ENCODE results near the gene SUSD4.

SUSD4 gene

DNA sequence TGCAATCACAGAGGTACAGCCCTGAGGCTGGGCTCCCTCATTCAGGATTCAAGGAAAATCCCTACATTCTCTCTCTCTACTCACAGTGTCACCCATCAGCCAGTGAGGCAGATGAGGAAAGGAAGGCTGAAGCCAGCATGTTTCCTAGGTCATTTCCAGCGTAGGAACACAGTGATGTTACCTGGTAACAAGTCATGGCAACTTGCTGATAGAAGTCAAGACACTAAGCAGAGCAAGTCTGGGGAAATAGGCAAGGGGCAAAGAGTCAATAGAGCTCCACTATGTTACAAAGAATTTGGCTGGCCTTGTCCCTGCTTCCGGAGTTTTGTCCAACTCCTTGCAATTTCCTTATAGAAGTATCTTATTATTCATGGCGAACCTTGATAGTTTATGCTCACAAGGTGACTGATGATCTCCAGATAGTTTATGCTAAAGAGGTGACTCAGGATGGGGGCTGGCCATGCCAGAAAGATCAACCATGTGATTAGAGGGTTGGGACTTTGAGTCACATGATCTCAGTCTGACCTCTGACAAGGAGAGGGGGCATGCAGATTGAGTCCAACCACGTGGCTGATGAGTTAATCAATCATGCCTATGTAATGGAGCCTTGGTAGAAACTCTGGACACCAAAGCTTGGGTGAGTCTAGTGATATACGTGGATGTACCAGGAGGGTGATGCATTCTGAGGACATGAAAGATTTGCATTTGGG lies 51.1 kb downstream of the SUSD4 start:
- in situ Hi-C loops (cut with MboI; ENCODE audit: low sequenced_read_pairs) = no loop called here
- Histone ChIP-seq H3K4me3 (no peak overlapping the region), H3K36me3 (replicated peaks) (no peaks in the 10 kb centered on the region), H3K4me1 (no peaks in the 10 kb centered on the region), H3K9me3 (no peaks in the 10 kb centered on the region), H3K27me3 (ENCODE audit: low read depth) (no peaks in the 10 kb centered on the region)
- DNase-seq (ENCODE audit: low spot score in 2 of 2) = no peak

DNA sequence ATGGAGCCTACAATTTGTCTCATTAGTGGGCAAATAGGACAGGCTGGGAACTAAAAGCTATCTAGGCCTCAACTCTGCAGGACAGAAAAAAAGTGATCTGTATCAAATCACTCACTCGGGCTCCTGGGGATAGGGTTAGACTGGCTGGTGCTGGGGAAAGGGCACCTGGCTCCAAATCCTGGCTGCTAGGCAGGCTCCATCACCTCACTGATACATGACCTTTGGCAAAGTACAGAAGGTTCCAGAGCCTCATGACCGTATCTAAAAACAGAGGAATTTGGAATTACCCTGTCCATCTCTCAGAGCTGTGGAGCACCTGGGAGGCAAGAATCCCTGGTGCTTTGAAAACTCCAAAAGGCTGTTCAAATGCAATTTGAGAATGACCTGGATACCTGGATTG lies 51.7 kb downstream of the SUSD4 start:
- no peaks in the 10 kb centered on the region for H3K36me3 ChIP-seq (replicated peaks)
- no peaks in the 10 kb centered on the region for H3K4me1 ChIP-seq
- in situ Hi-C loops (cut with MboI; ENCODE audit: low sequenced_read_pairs) = no loop called here
- H3K27me3 ChIP-seq (ENCODE audit: low read depth) = no peaks in the 10 kb centered on the region
- H3K4me3 ChIP-seq = no peak overlapping the region
- no peak for DNase-seq (ENCODE audit: low spot score in 2 of 2)
- no peaks in the 10 kb centered on the region for H3K9me3 ChIP-seq

DNA sequence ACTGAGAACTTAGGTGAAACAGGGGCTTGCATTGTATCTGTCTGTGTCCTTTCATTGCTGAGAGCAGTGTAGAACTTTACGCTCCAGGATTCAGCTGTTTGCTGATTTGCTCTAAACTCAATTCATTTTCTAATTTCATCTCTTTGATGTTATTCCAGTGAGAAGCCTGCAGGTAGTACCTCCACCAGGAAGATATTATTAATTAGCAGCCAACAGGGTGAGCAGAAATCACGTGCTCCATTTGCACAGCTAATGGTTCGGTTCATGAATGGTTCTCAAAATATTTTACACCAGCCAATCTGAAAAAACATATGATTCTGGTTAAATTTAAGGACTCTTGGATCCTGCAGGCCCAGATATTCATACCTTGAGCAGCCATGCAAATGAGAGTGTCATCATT lies 52.1 kb downstream of the SUSD4 start:
- no peaks in the 10 kb centered on the region for H3K27me3 ChIP-seq (ENCODE audit: low read depth)
- H3K4me1 ChIP-seq = no peaks in the 10 kb centered on the region
- H3K4me3 ChIP-seq = no peak overlapping the region
- in situ Hi-C loops (cut with MboI; ENCODE audit: low sequenced_read_pairs) = no loop called here
- no peak for DNase-seq (ENCODE audit: low spot score in 2 of 2)
- H3K9me3 ChIP-seq = no peaks in the 10 kb centered on the region
- H3K36me3 ChIP-seq (replicated peaks) = no peaks in the 10 kb centered on the region

DNA sequence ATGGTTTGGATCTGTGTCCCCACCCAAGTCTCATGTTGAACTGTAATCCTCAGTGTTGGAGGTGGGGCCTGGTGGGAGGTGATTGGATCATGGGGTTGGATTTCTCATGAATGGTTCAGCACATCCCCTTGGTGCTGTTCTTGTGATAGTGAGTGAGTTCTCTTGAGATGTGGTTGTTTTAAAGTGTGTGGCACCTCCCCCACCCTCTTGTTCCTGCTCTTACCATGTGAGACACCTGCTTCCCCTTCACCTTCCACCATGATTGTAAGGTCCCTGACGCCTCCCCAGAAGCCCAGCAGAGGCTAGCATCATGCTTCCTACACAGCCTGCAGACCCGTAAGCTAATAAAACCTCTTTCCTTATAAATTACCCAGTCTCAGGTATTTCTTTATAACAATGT lies 55.8 kb downstream of the SUSD4 start:
- no peak for DNase-seq (ENCODE audit: low spot score in 2 of 2)
- H3K36me3 ChIP-seq (replicated peaks) = no peaks in the 10 kb centered on the region
- H3K27me3 ChIP-seq (ENCODE audit: low read depth) = no peaks in the 10 kb centered on the region
- no peaks in the 10 kb centered on the region for H3K9me3 ChIP-seq
- no peak overlapping the region for H3K4me3 ChIP-seq
- H3K4me1 ChIP-seq = no peaks in the 10 kb centered on the region
- in situ Hi-C loops (cut with MboI; ENCODE audit: low sequenced_read_pairs) = no loop called here

DNA sequence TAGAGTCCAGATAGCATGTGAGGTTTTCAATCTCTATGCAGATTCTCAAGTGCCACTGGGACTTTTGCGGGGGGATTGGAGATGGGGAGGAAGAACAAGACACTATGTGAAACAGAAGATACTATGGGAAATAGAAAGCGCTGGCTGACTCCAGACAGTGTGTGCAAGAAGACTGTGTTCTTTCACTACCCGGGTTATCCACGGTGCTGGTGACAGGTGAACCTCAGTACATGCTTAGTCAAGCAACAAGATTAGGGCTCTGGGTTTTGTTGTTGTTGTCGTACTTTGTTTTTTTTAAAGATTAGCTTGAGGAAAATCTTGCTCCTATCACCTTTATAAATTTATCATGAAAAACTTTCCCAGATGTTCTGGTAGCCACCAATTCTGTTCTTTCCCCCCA lies 56.4 kb downstream of the SUSD4 start:
- no peaks in the 10 kb centered on the region for H3K27me3 ChIP-seq (ENCODE audit: low read depth)
- H3K4me3 ChIP-seq = no peak overlapping the region
- H3K36me3 ChIP-seq (replicated peaks) = no peaks in the 10 kb centered on the region
- H3K9me3 ChIP-seq = no peaks in the 10 kb centered on the region
- no peak for DNase-seq (ENCODE audit: low spot score in 2 of 2)
- no peaks in the 10 kb centered on the region for H3K4me1 ChIP-seq
- in situ Hi-C loops (cut with MboI; ENCODE audit: low sequenced_read_pairs) = no loop called here

DNA sequence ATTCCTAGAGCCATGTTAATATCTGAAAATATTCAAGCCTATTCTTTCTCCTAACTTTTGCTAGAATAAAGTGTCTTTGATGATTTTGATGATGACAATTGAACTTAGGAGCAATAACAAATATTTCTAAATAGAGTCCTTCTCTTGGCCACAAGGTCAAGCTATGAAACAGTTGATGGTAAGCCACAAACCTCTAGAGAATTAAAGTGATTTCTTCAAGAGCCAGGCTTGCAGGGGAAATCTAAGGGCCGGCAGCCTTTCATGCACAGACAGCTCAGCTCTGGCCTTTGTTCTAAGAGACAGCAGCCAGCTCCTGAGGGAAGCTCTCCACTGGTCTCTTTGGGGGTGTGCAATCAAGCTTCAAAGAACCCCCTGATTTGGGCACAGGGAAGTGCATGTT lies 59.0 kb downstream of the SUSD4 start:
- H3K4me3 ChIP-seq = no peak overlapping the region
- in situ Hi-C loops (cut with MboI; ENCODE audit: low sequenced_read_pairs) = no loop called here
- no peak for DNase-seq (ENCODE audit: low spot score in 2 of 2)
- H3K27me3 ChIP-seq (ENCODE audit: low read depth) = no peaks in the 10 kb centered on the region
- no peaks in the 10 kb centered on the region for H3K9me3 ChIP-seq
- no peaks in the 10 kb centered on the region for H3K4me1 ChIP-seq
- H3K36me3 ChIP-seq (replicated peaks) = no peaks in the 10 kb centered on the region

DNA sequence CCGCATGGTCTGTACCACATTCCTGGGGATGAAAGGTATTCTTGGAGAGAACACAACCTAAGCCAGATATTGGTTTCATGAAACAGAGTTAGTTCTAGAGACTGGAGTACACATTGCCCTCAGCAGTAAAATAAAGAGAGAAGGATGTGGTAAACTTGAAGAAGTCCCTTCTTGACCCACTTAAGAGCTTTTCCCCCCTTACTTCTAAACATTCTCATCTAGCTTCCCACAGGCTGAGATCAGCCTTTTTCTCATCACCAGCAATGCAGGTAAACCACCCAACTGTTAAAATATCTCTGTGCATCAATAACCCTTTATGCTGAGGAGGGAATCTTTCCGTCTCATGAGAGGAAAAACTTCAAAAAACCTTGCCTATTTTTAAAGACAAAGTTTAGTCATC lies 62.6 kb downstream of the SUSD4 start:
- DNase-seq (ENCODE audit: low spot score in 2 of 2) = no peak
- in situ Hi-C loops (cut with MboI; ENCODE audit: low sequenced_read_pairs) = no loop called here

DNA sequence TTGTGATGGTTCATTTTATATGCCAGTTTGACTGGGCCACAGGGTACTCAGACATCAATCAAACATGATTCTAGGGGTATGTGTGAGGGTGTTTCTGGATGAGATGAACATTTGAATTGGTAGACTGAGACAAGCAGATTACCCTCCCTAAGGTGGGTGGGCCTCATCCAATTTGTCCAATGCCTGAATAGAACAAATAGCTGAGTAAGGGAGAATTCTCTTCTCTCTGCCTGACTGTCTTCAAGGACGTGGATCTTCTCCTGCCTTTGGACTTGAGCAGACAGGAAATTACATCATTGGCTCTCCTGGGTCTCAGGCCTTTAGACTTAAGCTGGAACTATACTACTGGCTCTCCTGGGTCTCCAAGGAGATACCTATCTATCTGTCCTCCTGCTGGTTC lies 64.4 kb downstream of the SUSD4 start:
- no peak overlapping the region for H3K4me3 ChIP-seq
- no peaks in the 10 kb centered on the region for H3K4me1 ChIP-seq
- H3K27me3 ChIP-seq (ENCODE audit: low read depth) = no peaks in the 10 kb centered on the region
- DNase-seq (ENCODE audit: low spot score in 2 of 2) = no peak
- no peaks in the 10 kb centered on the region for H3K9me3 ChIP-seq
- no peaks in the 10 kb centered on the region for H3K36me3 ChIP-seq (replicated peaks)
- in situ Hi-C loops (cut with MboI; ENCODE audit: low sequenced_read_pairs) = no loop called here

More for the DNA sequence above, 62.6 kb downstream of the SUSD4 start:
- H3K9me3 ChIP-seq = no peaks in the 10 kb centered on the region
- H3K4me3 ChIP-seq = no peak overlapping the region
- H3K36me3 ChIP-seq (replicated peaks) = no peaks in the 10 kb centered on the region
- no peaks in the 10 kb centered on the region for H3K27me3 ChIP-seq (ENCODE audit: low read depth)
- no peaks in the 10 kb centered on the region for H3K4me1 ChIP-seq

DNA sequence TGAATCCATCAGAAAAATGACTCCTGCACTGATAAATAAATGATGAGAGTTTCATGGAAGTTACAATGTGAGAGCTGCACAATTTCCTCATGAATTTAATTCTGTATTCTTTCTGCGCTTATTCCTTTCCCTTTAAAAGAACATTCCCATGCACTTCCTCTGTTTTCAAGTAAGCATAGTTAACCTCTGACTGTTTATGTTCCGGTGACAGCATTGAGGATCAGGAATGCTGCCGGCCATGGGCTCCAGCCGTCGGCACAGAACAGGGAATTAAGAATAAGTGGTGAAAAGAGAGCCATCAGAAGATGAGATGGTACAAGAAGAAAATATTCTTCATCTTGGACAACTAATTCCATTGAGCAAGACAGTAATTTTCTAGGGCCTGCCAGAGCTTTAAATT lies 65.3 kb downstream of the SUSD4 start:
- no peaks in the 10 kb centered on the region for H3K36me3 ChIP-seq (replicated peaks)
- H3K27me3 ChIP-seq (ENCODE audit: low read depth) = no peaks in the 10 kb centered on the region
- DNase-seq (ENCODE audit: low spot score in 2 of 2) = no peak
- H3K9me3 ChIP-seq = no peaks in the 10 kb centered on the region
- no peak overlapping the region for H3K4me3 ChIP-seq
- no peaks in the 10 kb centered on the region for H3K4me1 ChIP-seq
- in situ Hi-C loops (cut with MboI; ENCODE audit: low sequenced_read_pairs) = no loop called here

DNA sequence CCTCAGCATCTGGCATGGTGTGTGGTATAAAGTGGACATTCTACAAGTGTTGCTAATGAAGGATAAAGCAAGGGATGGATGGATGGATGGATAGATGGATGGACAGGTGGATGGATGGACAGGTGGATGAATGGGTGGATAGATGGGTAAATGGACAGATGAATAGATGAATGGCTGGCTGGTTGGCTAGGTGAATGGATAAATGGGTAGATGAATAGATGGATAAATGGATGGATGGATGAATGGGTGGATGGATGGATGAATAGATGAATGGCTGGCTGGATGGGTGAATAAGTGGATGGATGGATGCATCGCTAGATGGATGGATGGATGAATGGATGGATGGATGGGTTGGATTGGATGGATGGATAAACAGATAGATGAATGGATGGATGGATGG lies 66.2 kb downstream of the SUSD4 start:
- no peak for DNase-seq (ENCODE audit: low spot score in 2 of 2)
- no peaks in the 10 kb centered on the region for H3K4me1 ChIP-seq

DNA sequence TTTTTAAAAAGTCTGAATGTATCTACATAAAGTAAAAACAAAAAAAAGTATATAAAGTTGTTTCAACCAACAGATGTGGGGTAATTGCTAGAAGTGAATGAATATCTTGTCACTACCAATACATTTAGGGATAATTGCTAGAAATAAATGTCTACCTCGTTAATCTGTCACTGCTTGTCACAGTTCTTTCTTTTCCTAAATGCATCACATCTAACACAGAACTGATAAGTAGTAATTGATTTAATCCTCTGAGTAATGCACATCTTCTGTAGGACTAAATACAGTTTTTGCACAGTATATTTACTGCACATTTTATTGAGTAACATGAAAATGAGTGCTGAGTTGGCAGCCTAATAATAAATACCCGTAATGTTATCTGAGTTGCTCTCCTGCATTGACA lies 72.2 kb downstream of the SUSD4 start:
- no peaks in the 10 kb centered on the region for H3K9me3 ChIP-seq
- DNase-seq (ENCODE audit: low spot score in 2 of 2) = no peak
- no peak overlapping the region for H3K4me3 ChIP-seq
- H3K27me3 ChIP-seq (ENCODE audit: low read depth) = no peaks in the 10 kb centered on the region
- in situ Hi-C loops (cut with MboI; ENCODE audit: low sequenced_read_pairs) = no loop called here
- no peaks in the 10 kb centered on the region for H3K4me1 ChIP-seq
- H3K36me3 ChIP-seq (replicated peaks) = no peaks in the 10 kb centered on the region

More for the DNA sequence above, 66.2 kb downstream of the SUSD4 start:
- in situ Hi-C loops (cut with MboI; ENCODE audit: low sequenced_read_pairs) = no loop called here
- Histone ChIP-seq H3K27me3 (ENCODE audit: low read depth) (no peaks in the 10 kb centered on the region), H3K4me3 (no peak overlapping the region), H3K36me3 (replicated peaks) (no peaks in the 10 kb centered on the region), H3K9me3 (no peaks in the 10 kb centered on the region)

DNA sequence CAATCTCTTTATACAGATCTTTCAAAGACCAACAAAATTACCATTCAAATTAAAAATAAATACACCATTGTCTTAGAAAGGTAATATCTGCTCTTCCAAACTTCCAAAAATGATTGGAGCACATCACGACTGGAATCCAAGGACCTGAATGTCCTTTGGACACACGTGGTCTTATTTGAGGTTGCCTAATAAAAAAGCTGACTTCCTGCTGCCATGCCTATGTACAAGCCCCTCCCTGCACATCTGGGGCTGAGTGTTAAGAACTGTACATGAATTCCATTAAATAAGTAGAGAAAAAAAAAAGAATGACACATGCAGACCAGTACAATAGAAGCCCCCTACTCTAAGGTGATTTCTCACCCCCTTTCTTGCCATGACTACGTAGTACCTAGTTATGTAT lies 73.6 kb downstream of the SUSD4 start:
- H3K4me3 ChIP-seq = no peak overlapping the region
- H3K9me3 ChIP-seq = no peaks in the 10 kb centered on the region
- DNase-seq (ENCODE audit: low spot score in 2 of 2) = no peak
- in situ Hi-C loops (cut with MboI; ENCODE audit: low sequenced_read_pairs) = no loop called here
- H3K4me1 ChIP-seq = no peaks in the 10 kb centered on the region
- H3K36me3 ChIP-seq (replicated peaks) = no peaks in the 10 kb centered on the region
- H3K27me3 ChIP-seq (ENCODE audit: low read depth) = no peaks in the 10 kb centered on the region

DNA sequence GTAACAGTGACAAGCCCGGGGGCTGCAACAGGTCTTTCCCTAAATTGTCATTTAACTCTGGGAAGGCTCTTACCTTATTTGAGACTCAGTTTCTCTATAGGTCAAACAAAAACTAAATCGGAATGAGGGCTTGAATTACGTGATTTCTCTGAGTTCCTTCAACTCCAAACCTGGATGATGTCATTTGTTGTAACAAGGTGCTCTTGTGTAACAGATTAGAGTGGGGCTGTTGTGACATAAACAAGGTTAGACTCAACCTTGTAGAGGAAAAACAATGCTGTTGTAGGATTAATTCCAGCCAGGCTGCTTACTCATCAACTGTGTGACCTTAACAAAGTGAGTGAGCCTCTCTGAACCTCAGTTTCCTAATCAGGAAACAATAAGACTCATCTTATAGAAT lies 74.4 kb downstream of the SUSD4 start:
- DNase-seq (ENCODE audit: low spot score in 2 of 2) = no peak
- H3K27me3 ChIP-seq (ENCODE audit: low read depth) = no peaks in the 10 kb centered on the region
- H3K9me3 ChIP-seq = no peaks in the 10 kb centered on the region
- in situ Hi-C loops (cut with MboI; ENCODE audit: low sequenced_read_pairs) = no loop called here
- no peak overlapping the region for H3K4me3 ChIP-seq
- no peaks in the 10 kb centered on the region for H3K36me3 ChIP-seq (replicated peaks)
- H3K4me1 ChIP-seq = no peaks in the 10 kb centered on the region

DNA sequence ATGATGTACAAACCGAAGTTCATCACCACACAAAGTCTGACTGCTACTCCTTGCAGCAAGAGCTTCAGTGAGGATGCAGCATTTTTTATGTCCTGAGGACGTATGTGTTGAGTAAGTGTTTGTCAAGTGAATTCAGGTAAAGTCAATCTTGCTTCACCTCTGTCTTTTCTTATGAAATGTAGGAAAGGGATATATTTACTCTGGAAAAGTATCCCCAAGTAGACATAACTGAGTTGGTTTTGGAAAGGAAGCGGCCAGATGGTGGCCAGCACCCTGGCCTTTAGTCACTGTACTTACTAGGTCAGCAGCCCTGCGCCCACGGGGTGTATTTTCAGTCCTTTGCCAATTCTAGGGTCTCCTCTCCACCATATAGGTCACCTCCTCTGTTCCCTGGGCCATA lies 75.2 kb downstream of the SUSD4 start:
- Histone ChIP-seq H3K9me3 (no peaks in the 10 kb centered on the region), H3K4me3 (no peak overlapping the region), H3K36me3 (replicated peaks) (no peaks in the 10 kb centered on the region), H3K4me1 (no peaks in the 10 kb centered on the region), H3K27me3 (ENCODE audit: low read depth) (no peaks in the 10 kb centered on the region)
- DNase-seq (ENCODE audit: low spot score in 2 of 2) = no peak
- in situ Hi-C loops (cut with MboI; ENCODE audit: low sequenced_read_pairs) = no loop called here

DNA sequence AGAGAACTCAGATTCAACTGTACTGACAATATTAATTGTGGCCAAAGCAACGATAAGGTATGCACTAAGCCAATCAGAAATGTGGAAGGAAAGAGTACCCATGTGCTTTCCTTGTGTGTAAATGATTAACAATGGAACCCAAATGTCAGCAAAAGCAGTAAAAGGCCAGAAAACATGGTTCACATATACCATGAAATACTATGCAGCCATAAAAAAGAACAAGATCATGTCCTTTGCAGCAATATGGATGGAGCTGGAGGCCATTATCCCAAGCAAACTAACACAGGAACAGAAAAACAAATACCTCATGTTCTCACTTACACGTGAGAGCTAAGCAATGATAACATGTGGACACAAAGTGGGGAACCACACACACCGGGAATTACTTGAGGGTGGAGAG lies 78.5 kb downstream of the SUSD4 start:
- no peak for DNase-seq (ENCODE audit: low spot score in 2 of 2)
- in situ Hi-C loops (cut with MboI; ENCODE audit: low sequenced_read_pairs) = no loop called here
- H3K36me3 ChIP-seq (replicated peaks) = no peaks in the 10 kb centered on the region
- H3K4me3 ChIP-seq = no peak overlapping the region
- H3K9me3 ChIP-seq = no peaks in the 10 kb centered on the region
- H3K27me3 ChIP-seq (ENCODE audit: low read depth) = no peaks in the 10 kb centered on the region
- H3K4me1 ChIP-seq = no peaks in the 10 kb centered on the region

Measured in HAP-1 (cell line).